Measurements from ENCODE around the gene CFAP210.
"Not testable (repeated sequence)": the region's sequence is repeated elsewhere in the genome, so short reads cannot be mapped to it uniquely, and the experiment has no call there.

CFAP210 gene

DNA sequence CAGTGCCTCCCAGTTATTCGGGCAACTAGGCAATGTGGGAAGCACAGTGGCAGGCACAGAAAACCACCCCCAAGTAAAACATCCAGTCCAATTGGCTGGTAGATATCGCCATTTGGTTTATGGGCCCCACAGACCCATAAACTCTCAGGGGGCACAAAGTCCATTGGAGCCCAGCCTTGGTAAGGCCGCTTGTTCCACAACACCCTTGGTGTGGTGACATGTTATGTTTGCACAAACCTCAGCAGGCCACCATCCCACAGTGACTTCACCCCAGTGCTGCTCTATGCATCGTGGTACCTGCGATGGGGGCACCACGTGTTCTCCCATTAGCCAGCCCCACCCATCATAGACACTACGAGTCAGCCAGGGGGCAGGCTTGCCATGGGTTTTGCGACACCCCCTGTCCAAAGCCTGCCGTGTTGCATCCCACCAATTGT, 18.6 kb upstream of the CFAP210 start:
- no peak for DNase-seq (ENCODE audit: low read depth)

DNA sequence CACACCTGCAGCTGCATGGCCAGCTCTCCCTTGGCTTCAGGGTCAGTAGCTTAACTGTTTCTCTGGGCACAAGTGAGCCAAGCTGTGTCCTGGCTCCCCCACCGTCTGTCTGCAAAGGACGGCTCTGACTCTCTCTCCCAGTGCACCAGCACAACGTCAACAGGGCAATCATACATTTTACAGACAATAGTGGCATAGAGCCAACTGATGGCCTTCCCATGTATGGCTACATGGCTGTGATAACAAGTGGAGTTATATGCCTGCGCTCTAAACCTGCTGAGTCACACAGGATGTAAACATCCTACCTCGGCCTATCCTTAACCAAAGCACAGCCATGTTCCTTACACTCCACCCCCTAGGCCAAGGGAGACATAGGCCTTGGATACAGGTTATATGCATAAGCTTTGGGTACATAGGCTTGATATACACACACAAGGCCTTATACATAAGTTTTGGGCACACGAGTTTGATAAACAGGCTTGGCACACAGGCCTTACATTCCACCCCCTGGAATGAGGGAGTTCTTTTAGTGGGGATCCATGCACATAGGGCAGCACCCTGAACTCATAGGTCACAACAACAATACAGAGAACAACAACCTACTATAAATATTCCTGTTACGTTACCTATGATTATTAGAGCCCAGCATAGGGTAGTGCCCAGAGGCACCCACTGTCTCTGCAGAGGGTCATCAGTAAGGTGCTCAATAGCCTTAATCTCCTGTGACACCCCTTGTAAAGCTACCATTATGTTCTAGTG, 17.7 kb upstream of the CFAP210 start:
- DNase-seq (ENCODE audit: low read depth), result no peak

DNA sequence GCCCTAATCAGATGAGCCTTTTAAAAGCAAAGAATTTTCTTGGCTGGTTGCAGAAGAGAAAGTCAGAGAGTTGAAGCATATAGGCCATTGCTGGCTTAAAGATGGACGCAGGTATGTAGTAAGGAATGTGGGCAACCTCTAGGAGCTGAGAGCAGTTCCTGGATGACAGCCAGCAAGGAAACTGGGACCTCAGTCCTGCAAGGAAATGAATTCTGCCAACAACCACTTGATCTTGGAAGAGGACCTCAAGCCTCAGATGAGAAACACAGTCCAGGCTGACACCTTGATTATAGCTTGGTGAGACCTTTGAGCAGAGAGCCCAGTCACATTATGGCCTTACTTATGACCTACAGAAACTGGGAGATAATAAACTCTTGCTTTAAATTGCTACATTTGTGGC, 15.8 kb upstream of the CFAP210 start:
- no peak for DNase-seq (ENCODE audit: low read depth)

DNA sequence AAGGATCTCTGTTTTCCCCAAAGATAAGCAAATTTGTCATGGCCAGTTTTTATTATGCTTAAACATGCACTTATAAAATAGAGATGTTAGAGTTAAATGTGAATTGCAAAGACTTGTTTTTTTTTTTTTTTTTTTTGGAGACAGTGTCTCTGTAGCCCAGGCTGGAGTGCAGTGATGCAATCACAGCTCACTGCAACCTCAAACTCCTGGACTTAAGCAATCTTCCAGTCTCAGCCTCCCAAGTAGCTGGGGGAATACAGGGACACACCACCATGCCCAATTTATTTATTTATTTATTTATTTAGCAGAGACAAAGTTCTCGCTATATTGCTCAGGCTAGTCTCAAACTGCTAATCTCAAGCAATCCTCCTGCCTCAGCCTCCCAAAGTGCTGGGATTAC, 15.1 kb upstream of the CFAP210 start:
- DNase-seq (ENCODE audit: low read depth), result peak; percentile 61

DNA sequence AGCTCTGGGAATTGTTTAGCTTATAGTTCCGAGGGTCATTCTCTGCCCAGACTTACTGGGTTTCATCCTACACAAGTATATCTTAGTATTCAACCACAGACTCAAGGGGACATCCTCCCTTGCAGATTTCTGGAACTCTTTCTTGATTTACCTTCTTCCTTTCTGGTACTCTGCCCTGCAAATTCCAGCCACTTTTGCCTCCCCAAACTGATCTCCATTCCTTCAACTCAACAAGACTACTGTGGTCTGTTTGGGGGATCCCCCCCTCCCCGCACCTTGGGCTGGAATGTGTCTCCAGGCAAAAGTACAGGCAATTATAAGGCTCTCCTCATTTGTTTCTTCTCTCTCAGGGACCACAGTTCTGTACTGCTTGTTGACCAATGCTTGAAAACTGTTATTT, 13.4 kb upstream of the CFAP210 start:
- DNase-seq (ENCODE audit: low read depth), result no peak

DNA sequence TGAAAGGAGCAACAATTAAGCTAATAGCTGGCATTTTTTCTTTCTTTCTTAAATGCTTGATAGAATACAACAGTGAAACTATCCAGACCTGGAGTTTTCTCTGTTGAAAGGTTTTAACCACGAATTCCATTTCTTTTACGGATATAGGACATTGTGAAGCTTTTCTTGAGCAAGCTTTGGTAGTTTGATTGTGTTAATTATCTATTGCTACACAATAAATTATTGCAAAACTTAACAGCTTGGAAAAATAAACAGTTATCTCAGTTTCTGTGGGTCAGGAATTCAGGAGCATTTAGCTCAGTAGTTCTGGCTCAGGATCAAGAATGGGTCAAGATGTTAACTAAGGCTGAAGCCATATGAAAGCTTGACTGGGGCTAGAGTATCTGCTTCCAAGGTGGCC, 11.7 kb upstream of the CFAP210 start:
- DNase-seq (ENCODE audit: low read depth), result peak; percentile 72

DNA sequence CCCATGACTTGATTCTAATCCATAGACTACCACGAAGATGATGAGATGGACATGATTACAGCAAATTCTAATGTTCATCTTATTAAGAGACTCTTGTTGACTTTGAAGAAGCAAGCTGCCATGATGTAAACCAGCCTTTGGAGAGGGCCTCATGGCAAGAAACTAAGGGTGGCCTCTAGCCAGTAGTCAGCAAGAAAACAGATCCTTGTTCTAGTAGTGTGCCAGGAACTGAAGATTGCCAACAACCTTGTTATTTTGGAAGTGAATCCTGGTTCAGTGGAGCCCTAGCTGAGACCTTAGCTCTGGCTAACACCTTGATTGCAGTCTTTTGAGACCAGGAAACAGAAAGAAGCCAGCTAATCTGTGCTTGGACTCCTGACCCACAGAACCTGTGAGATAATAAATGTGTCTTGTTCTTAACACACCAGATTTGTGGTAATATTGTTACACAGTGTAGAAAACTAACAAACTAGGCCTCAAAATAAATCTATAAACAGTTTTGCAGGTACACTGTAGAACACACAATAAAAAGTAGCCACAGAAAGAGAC, 10.0 kb upstream of the CFAP210 start:
- DNase-seq (ENCODE audit: low read depth), result no peak

DNA sequence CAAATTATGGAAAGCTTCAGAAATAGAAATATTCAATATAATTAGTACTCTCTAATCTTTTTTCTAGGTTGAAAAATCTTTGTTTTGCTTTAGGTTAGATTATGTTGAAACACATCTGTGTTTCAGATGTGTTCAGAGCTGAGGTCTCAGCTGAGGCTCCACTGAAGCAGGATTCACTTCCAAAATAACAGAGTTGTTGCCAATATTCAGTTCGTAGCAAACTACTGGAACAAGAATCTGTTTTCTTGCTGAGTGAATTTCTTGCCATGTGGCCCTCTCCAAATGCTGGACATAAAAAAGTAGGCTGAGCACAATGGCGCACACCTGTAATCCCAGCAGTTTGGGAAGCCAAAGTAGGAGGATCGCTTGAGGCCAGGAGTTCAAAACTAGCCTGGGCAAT, 8.8 kb upstream of the CFAP210 start:
- DNase-seq (ENCODE audit: low read depth), result no peak

DNA sequence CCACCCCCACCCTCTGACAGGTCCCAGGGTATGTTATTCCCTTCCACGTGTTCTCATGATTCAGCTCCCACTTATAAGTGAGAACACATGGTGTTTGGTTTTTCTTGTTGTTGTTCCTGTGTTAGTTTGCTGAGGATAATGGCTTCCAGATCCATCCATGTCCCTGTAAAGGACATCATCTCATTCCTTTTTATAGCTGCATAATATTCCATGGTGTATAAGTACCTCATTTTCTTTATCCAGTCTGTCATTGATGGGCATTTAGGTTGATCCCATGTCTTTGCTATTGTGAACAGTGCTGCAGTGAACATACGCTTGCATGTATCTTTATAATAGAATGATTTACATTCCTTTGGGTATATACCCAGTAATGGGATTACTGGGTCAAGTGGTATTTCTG, 5.0 kb upstream of the CFAP210 start:
- not testable (repeated sequence) for DNase-seq (ENCODE audit: low read depth)

DNA sequence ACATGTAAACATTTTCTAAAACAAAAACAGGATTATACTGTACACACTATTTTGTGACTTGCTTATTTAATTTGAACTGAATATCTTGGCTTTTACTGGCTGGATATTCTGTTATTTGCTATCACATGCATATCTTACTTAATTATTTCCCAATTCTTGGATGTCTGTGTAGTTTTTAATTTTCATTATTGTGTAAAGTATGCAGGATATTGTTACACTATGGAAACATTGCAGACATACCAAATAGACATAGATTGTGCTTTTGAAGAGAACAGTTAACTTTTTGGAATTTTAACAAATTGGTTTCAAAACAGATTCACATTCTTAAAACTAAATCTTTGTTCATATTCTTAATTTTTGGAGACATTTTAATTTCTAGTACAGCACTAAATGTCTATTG, 2.2 kb upstream of the CFAP210 start:
- DNase-seq (ENCODE audit: low read depth), result no peak

DNA sequence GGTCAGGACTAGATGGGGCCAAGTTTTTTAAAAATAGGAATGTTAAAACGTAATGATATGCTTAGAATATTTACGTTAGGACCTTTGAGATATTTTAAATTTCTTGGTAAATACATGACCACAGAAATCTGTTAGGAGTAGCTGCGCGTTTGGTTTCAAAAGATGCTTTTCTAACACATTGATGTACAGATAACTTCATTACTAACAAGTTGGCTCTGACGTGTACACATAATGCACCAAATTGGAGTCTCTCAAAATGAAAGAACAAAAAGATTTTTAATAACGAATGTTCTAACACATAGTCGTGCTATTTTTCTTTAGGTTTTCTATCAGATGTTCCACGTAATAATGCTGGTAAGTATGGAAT, 672 bp upstream of the CFAP210 start:
- no peak for DNase-seq (ENCODE audit: low read depth)

DNA sequence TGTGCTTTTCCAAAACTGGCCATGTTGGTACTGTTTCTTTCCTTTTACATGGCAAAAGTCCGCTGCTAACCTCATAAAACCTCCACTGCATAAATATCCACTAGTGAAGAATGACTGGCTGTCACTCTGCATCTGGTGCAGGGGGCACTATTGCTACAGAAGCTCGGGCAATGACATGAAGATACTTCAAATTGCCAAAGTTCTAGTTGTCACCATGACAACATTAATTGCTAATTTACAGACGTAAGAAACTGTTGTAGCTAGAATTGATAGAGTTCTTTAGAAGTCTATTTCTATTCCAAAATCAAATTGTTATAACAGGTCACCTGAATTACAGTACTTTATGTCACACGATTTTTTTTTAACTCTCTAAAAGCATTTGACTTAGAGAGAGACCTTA, 845 bp downstream of the CFAP210 start:
- no peak for DNase-seq (ENCODE audit: low read depth)

DNA sequence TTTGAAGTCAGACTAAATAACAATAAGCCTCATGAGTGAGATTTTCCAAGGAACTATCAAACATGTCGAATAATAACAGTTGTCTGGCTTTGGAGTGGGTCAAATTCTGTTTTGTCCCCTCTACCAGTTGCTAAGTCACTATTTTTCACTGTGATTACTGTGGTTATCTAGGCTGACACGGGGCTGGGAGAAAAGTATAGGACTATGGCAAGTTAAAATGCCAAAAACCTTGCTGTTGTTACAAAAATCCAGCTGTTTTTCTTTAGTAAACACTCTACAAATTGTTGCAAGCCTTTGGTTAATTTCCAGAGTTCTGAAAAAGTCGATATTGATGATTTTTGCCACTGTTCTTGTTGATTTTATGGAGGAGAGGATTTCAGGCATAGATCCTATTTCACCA, 1.5 kb downstream of the CFAP210 start:
- no peak for DNase-seq (ENCODE audit: low read depth)

DNA sequence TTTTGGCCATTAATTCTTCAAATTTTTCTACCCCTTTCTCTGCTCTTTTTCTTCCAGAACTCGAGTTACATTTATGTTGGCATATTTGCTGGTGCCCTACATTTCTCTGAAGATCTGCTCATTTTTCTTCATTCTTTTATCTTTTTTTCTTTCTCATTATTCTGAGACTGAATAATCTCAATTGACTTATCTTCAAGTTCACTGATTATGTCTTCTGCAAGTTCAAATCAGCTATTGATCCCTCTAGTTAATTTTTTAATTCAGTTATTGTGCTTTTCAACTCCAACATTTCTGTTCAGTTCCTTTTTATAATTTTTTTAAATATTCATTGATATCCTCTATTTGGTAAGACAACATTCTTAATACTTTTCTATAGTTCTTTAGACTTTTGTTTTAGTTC, 3.2 kb downstream of the CFAP210 start:
- no peak for DNase-seq (ENCODE audit: low read depth)

DNA sequence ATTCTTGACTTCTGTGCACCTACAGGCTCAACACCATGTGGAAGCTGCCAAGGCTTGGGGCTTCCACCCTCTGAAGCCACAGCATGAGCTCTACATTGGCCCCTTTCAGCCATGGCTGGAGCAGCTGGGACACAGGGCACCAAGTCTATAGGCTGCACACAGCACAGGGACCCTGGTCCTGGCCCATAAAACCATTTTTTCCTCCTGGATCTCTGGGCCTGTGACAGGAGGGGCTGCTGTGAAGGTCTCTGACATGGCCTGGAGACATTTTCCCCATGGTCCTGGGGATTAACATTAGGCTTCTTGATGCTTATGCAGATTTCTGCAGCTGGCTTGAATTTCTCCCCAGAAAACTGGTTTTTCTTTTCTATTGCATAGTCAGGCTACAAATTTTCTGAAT, 6.3 kb downstream of the CFAP210 start:
- DNase-seq (ENCODE audit: low read depth), result not testable (repeated sequence)

DNA sequence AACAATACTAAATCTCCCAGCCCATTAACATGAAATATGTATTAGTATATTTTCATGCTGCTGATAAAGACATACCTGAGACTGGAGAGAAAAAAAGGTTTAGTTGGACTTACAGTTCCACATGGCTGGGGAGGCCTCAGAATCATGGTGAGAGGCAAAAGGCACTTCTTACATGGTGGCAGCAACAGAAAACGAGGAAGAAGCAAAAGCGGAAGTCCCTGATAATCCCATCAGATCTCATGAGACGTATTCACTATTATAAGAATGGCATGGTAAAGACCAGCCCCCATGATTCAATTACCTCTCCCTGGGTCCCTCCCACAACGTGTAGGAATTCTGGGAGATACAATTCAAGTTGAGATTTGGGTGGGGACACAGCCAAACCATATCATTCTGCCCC, 7.4 kb downstream of the CFAP210 start:
- not testable (repeated sequence) for DNase-seq (ENCODE audit: low read depth)

DNA sequence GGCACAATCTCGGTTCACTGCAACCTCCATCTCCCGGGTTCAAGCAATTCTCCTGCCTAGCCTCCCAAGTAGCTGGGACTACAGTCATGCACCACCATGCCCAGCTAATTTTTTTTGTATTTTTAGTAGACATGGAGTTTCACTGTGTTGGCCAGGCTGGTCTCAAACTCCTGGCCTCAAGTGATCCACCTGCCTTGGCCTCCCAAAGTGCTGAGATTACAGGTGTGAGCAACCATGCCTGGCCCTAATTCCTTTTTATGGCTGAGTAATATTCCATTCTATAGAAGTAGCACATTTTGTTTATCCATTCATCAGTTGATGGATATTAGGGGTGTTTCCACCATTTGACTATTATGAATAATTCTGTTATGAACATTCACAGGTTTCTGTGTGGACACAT, 9.5 kb downstream of the CFAP210 start:
- not testable (repeated sequence) for DNase-seq (ENCODE audit: low read depth)

DNA sequence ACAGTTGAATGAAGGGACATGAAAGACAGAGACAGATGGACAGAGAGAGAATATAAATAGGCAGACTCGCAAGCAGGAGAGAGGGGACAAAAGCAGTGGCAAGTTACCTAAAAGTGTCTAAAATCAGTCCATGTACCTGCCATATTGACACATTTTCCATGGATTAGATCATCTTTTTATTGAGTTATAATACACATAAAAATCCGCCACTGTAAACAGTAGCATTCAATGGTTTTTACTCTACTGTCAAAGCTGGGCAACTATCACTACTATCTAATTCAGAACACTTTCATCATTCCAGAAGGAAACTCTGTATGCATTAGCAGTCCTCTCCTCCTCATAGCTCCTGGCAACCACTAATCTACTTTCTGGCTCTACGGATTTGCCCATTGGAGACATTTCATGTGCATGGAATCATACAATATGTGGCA, 10.1 kb downstream of the CFAP210 start:
- DNase-seq (ENCODE audit: low read depth), result no peak

DNA sequence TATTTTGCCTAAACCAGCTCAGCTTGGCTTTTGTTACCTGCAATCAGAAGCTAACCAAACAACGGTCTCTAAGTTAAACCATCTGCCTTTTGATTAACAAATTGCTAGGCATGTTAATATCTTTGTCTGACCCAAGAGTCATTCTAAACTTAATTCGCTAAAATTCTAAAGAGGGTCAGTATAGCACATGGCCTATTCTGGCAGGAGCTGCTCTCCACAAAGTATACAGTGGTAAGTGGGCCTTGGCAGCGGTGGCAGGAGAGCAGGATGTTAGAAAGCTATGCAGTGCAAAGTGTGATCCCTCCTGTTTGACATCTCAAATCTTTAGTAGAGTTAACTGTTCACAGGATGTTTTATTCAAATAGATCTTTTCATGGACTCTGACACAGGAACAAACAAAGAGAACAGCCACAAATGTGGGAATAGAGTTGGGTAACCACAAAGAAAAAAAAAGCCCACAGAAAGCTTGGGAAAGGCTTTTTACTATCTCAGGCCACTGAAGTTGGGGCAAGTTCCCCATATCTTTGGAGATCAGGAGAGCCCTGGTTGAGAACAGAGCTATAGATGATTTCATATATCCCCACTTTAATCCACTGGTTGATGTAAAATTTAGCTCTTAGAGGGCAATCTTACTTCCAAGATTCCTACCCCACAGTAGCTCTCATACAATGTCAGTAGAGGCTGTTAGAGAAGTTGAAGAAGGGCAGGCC, 10.6 kb downstream of the CFAP210 start:
- no peak for DNase-seq (ENCODE audit: low read depth)

DNA sequence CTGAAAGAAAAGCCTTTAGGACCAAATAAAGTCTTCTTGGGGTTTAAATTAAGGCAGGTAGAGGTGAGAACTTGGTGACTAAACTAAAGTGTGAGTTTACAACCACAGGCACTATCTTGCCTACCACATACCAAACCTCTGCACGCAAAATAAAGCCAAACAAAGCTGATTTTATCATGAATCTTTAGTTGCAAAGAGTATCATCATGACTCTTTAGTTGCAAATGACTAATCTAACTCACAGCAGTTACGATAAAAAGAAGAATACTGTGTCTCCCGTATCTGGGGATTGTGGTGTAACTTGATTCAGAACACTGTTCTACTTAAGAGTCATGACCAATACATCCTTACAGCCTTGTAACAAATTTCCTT, 11.2 kb downstream of the CFAP210 start:
- no peak for DNase-seq (ENCODE audit: low read depth)

DNA sequence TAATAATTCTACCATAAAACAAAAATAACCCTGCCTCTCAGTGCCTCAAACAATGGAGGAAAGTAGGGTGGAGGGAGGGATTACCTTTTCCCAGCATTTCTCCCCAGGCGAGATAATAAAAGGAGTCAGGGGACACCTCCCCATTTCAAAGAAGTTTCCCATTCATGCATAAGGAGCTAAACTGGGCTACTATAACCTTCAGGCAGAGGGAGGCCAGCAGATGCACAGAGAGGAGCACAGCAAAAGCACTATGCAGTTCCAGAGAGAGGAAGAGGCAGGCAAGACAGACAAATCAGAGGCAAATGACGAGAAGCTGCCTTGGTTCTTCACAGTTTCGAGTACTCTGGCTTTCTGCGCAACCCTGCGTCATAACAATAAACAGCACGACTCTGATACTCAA, 17.4 kb downstream of the CFAP210 start:
- no peak for DNase-seq (ENCODE audit: low read depth)

DNA sequence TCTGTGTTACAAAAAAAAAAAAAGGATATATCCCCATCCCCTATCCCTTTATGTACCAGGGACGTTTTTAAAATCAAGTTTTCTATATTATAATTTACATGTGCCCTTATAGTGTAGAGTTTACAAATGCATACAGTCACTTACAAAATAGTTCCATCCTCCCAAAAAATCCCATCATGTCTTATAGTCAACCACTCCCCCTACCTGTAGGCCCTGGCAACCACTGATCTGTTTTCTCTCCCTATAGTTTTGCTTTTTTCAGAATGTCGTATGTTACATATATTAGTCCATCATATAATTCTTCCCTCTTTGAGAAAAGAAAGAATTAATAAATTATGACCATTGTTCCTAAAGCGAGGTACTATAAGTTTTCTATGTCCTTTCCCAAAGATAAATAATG, 17.8 kb downstream of the CFAP210 start:
- DNase-seq (ENCODE audit: low read depth), result peak; percentile 5

DNA sequence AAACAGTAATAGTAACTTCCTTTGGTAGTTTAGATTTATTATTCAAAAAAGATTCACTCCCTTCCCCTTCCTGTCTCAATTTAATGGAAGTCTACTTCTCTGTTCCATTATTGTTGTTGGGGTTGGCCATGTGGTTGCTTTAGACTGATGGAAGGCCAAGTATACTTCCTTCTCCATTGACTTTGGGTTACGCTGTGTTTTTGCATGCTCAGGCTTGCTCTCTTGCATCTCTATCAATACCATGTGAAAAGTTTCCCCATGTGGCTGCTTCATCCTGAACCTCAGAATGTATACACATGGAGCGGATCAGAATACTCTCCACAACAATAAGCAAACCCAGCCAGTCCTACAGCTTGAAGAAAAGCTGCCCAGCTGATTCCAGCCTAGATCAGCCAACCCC, 20.3 kb downstream of the CFAP210 start:
- DNase-seq (ENCODE audit: low read depth), result no peak

DNA sequence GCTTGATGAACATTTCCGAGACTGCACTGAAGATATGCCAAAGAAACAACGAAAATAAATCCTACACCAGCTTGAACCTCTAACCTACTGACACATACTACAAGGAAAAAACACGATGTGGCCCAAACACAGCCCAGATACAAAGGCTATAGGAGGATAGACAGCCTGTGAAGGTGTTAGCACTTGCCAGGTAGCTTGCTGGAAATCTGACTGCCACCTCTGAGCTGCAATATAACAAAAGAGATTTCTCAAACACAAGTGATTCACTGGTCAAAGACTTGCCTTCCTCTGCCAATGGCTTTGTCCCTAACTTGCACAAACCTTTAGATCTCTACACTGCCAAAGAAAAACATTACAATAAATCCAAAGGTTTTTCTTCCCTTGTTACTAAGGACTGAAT, 21.1 kb downstream of the CFAP210 start:
- no peak for DNase-seq (ENCODE audit: low read depth)
